ENCODE measurements around the gene JAKMIP1. TPM values are rescaled to one million over a fixed set of nuclear protein-coding genes. Genes with fewer than 3 reads are reported as not detected.

The JAKMIP1 gene
- total RNA-seq, 1 experiment from 2014 or later, result not detected

DNA sequence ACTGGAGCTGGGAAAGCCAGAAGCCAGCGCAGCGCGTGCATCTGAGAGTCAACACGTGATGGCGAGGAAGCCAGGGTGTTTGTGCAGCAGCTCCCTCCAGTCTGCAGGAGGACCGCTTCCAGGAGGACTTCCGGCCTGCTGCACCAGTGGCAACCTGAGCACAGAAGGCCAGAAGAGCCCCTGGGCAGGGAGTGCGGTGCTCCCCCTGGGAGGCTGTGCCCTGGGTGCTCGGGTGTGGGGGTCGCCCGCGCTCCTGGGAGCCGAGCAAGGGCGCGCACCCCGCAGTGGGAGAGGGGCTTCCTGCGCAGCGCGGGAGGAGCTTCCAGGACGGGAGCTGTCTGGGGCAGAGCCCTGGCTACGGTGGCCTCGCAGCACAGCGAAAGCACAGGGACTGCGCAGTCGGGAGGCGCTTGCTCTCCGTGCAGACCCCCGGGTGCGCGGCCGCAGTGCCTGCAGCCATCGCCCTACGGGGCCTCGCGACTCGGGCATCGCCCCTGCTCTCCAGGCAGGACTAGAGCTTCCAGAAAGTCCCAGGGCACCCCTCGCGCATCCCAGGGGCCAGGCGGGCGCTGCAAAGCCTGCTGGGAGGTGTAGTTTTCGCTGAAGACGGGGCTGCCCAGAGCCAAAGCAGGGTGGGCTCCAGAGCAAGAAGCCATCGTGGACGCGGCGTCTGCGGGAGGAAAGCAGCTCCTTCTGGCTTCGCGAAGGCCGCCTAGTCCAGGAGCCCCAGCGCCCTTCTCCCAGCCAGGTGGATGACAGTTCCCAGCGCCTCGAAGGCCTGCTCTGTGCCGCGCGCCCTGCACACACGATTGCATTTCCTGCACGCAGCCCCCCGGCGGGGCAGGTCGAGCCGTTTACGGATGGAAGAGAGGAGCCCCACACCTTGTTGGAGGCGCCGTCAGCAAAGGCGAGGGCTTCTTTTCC, 45.2 kb upstream of the JAKMIP1 start:
- H3K4me1 Mint-ChIP-seq (ENCODE audit: insufficient read depth, unreplicated experiment), result no peaks in the 10 kb centered on the region
- H3K4me3 Mint-ChIP-seq (ENCODE audit: unreplicated experiment), result no peak overlapping the region
- peaks cover 18% of the 10 kb centered on the region for H3K27me3 Mint-ChIP-seq (ENCODE audit: insufficient read depth, unreplicated experiment)
- TF ChIP-seq, protein P1, sequence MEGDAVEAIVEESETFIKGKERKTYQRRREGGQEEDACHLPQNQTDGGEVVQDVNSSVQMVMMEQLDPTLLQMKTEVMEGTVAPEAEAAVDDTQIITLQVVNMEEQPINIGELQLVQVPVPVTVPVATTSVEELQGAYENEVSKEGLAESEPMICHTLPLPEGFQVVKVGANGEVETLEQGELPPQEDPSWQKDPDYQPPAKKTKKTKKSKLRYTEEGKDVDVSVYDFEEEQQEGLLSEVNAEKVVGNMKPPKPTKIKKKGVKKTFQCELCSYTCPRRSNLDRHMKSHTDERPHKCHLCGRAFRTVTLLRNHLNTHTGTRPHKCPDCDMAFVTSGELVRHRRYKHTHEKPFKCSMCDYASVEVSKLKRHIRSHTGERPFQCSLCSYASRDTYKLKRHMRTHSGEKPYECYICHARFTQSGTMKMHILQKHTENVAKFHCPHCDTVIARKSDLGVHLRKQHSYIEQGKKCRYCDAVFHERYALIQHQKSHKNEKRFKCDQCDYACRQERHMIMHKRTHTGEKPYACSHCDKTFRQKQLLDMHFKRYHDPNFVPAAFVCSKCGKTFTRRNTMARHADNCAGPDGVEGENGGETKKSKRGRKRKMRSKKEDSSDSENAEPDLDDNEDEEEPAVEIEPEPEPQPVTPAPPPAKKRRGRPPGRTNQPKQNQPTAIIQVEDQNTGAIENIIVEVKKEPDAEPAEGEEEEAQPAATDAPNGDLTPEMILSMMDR (IDR thresholded peaks at IDR 0.05; ENCODE audit: unreplicated experiment), result no peak
- ChIA-PET POLR2A (interaction anchor here (0.6 kb wide), 1 partner anchor 212 kb away, joined by 3 read pairs; no protein-coding TSS in a partner anchor), CTCF (interaction anchor here (0.6 to 11.4 kb wide), 3 partner anchors 79 to 1275 kb away, joined by 3 to 522 read pairs (median 5); no protein-coding TSS in a partner anchor)
- no peaks in the 10 kb centered on the region for H3K36me3 Mint-ChIP-seq (ENCODE audit: insufficient read depth, unreplicated experiment)
- no peak for DNase-seq (ENCODE audit: unreplicated experiment)
- intact Hi-C loops (cut with micrococcal nuclease), result no loop called here
- peaks cover 9% of the 10 kb centered on the region for H3K9me3 Mint-ChIP-seq (ENCODE audit: unreplicated experiment)
- no TSS peak for BruUV-seq (replicated peaks)
- H3K27ac Mint-ChIP-seq (ENCODE audit: low read depth, unreplicated experiment), result no peak overlapping the region

DNA sequence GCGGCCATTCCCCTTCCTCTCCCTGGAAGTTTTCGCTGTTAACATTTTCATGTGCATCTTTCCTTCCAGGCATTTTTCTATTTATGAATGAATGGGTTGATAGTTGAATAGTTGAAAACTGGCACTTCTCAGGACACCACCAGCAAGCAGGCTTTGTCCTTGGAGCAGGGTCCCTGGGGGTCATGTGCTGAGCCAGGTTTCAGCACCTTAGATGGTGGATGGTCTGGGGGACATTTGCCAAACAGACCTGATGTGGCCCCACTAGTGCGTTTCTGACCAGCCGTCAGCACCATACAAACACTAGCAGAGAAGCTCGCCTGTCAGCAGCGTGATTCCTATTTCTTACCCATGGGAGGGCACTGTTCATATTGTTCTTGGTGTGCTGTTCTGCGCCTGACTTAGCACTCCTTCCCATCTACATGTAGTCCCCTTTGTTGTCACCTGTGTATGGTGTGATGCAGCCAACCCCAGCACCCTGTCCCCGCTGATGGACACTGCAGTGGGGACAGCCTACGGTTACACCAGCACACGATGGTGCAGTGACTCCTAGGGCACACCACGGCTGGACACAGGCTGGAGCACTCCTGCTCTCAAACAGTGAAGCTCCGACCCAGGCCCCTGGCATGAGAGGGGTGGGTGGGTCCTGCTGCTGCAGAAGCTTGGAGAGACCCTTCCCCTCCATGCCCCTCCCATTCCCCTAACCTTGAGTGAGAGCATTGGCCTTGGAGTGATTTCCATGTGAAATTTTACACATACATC, 42.1 kb upstream of the JAKMIP1 start:
- ChIA-PET POLR2A (no interaction called here), CTCF (interaction anchor here (1.3 to 4.5 kb wide), 3 partner anchors 9 to 89 kb away, joined by 3 to 28 read pairs (median 5); no protein-coding TSS in a partner anchor)
- H3K27me3 Mint-ChIP-seq (ENCODE audit: insufficient read depth, unreplicated experiment), result peaks cover under 1% of the 10 kb centered on the region
- no peaks in the 10 kb centered on the region for H3K36me3 Mint-ChIP-seq (ENCODE audit: insufficient read depth, unreplicated experiment)
- no peak overlapping the region for H3K27ac Mint-ChIP-seq (ENCODE audit: low read depth, unreplicated experiment)
- no TSS peak for BruUV-seq (replicated peaks)
- H3K9me3 Mint-ChIP-seq (ENCODE audit: unreplicated experiment), result peaks cover 9% of the 10 kb centered on the region
- intact Hi-C loops (cut with micrococcal nuclease), result no loop called here
- H3K4me3 Mint-ChIP-seq (ENCODE audit: unreplicated experiment), result no peak overlapping the region
- TF ChIP-seq, protein P1 (IDR thresholded peaks at IDR 0.05; ENCODE audit: unreplicated experiment), result no peak
- DNase-seq (ENCODE audit: unreplicated experiment), result no peak
- no peaks in the 10 kb centered on the region for H3K4me1 Mint-ChIP-seq (ENCODE audit: insufficient read depth, unreplicated experiment)

DNA sequence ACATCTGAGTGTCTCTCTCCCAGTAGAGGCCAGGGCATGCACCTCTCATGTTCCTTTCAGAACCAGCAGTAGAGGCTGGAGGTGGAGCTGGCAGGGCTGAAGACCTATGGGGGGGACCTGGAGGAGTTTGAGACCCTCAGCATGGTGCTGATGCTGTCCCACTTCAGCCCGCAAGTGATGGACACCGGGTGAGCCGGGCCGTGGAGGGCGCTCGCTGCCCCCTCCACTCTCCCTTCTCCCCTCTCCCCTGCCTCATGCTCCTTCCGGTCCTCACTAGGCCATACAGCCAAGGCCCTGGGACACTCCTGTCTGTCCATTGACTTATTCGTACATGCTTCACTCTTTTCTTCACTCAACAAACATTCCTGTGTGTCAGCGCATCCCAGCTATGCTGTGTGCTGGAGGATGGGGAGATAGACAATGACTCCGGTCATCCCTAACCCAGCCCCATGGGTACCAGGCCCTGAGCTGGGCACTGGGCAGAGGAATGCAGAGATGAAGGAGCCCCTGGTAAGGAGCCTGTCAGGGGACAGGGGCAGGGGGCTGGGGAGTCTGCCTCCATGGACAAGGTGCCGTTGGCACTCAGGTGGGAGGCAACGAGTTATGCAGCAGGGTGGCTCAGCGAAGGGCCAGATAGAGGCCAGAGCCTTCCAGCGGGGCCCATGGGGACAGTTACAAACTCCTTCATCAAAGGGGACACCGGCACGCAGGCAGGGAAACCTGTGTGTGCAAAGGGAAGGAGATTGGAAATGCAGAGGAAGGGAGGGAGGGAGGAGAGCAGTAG, 40.9 kb upstream of the JAKMIP1 start:
- Mint-ChIP-seq H3K27me3 (ENCODE audit: insufficient read depth, unreplicated experiment) (no peaks in the 10 kb centered on the region), H3K4me1 (ENCODE audit: insufficient read depth, unreplicated experiment) (no peaks in the 10 kb centered on the region), H3K27ac (ENCODE audit: low read depth, unreplicated experiment) (no peak overlapping the region), H3K9me3 (ENCODE audit: unreplicated experiment) (peaks cover 9% of the 10 kb centered on the region), H3K4me3 (ENCODE audit: unreplicated experiment) (no peak overlapping the region), H3K36me3 (ENCODE audit: insufficient read depth, unreplicated experiment) (no peaks in the 10 kb centered on the region)
- no TSS peak for BruUV-seq (replicated peaks)
- DNase-seq (ENCODE audit: unreplicated experiment), result no peak
- TF ChIP-seq, protein P1 (IDR thresholded peaks at IDR 0.05; ENCODE audit: unreplicated experiment), result no peak
- intact Hi-C loops (cut with micrococcal nuclease), result no loop called here
- ChIA-PET CTCF (interaction anchor here (0.5 to 4.5 kb wide), 4 partner anchors 10 to 318 kb away, joined by 3 to 28 read pairs (median 3); no protein-coding TSS in a partner anchor), POLR2A (no interaction called here)
